ENCODE data around the gene IQCE. TPM values are rescaled to one million over a fixed set of nuclear protein-coding genes. Genes with fewer than 3 reads are reported as not detected.

The IQCE gene
- total RNA-seq, 4 donors from 2014 or later, result 6.6 to 14.3 (median 12.8) TPM

DNA sequence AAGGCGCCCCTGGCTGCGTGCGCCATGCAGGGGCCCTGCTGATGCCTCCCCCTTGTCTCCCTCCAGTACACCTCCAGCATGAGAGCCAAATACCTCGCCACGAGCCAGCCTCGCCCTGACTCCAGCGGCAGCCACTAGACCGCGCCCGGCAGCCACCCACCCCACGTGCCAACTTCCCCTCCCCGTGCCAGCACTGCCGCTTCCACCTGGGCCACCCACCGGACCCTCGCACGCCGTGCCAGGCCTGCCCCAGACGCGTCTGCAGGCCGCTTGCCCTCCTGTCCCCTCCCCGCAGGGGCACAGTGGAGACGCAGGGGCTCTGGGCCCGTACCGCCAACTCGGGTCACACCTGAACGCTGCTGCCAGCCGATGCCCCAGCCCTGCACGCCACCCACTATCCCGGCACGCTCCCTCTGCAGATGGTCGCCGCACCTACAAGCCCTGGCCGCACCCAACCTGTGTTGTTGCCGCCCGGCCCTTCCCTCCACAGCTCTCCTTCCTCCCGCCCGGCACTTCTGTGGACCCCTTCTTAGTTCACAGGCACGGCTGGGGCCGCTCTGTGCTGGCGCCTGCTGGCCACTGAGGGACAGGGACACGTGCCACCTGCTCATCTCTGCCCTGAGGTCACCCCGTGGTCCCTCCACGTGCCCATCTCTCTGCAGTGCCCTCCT is 103.0 kb downstream of the IQCE start:
- TF ChIP-seq CTCF (IDR thresholded peaks at IDR 0.05), result no peak
- ATAC-seq (ENCODE audit: low FRiP score) (no peak), DNase-seq (ENCODE audit: low spot score) (no peak)

GRCh38 chr7:2662273-2663120 is 103.7 kb downstream of the IQCE start:
- no peak for ATAC-seq (ENCODE audit: low FRiP score)

GRCh38 chr7:2663121-2663886 is 104.5 kb downstream of the IQCE start:
- DNase-seq (ENCODE audit: low spot score), result no peak
- TF ChIP-seq CTCF (IDR thresholded peaks at IDR 0.05), result no peak
- no peak for ATAC-seq (ENCODE audit: low FRiP score)

More at GRCh38 chr7:2662273-2663120, 103.7 kb downstream of the IQCE start:
- TF ChIP-seq CTCF (IDR thresholded peaks at IDR 0.05), result no peak
- DNase-seq (ENCODE audit: low spot score), result no peak

GRCh38 chr7:2663960-2664359 is 105.2 kb downstream of the IQCE start:
- no peak for TF ChIP-seq CTCF (IDR thresholded peaks at IDR 0.05)
- DNase-seq (ENCODE audit: low spot score) (no peak), ATAC-seq (ENCODE audit: low FRiP score) (no peak)

Small RNA genes lying within 50 kb of the gene (small RNA-seq; reads per million reads assigned to genes)
- gene MIR4648, result not detected

Other genes with a start within 250 kb of the IQCE start
- 10 to 100 TPM; 18.6 to 50.1 (median 26.7) TPM for gene SNX8, start 244.5 kb upstream of the IQCE start, total RNA-seq
- gene EIF3B, start 204.2 kb upstream of the IQCE start, total RNA-seq, result 100 to 1,000 TPM; 116 to 251 (median 122) TPM
- 10 to 100 TPM in 3 of 4 donors, 1 to 10 TPM in 1; 7.9 to 18.3 (median 11.3) TPM for gene CHST12, start 155.4 kb upstream of the IQCE start, total RNA-seq
- not detected for gene GRIFIN, start 82.6 kb upstream of the IQCE start, total RNA-seq
- gene LFNG, start 39.2 kb upstream of the IQCE start, total RNA-seq, result 10 to 100 TPM in 3 of 4 donors, 1 to 10 TPM in 1; 4.7 to 25.9 (median 21.6) TPM
- gene BRAT1, start 3.5 kb upstream of the IQCE start, total RNA-seq, result 10 to 100 TPM; 22.7 to 33.1 (median 26.3) TPM
- gene TTYH3, start 73.0 kb downstream of the IQCE start, total RNA-seq, result 10 to 100 TPM; 21.5 to 62.6 (median 29.3) TPM
- 1 to 10 TPM in 1 of 4 donors, under 1 TPM in 1, not detected in 2; 0.19 to 1.1 TPM for gene AMZ1, start 129.2 kb downstream of the IQCE start, total RNA-seq

All from omental fat pad (tissue), 4 donors.